B cell (primary cell): Measurements from ENCODE around the gene AURKAIP1. TPM values are rescaled to one million over a fixed set of nuclear protein-coding genes. Genes with fewer than 3 reads are reported as not detected.
"Not testable (repeated sequence)": the region's sequence is repeated elsewhere in the genome, so short reads cannot be mapped to it uniquely, and the experiment has no call there.

ENCODE experiments used
- ATAC-seq: fragments of 200-7000 bp; cut with Tn5 transposase; one replicate; pipeline ENCODE4 v1.10.0; 2021; ENCODE audit warnings: low read depth, mild to moderate bottlenecking, moderate number of reproducible peaks, moderate library complexity
- CTCF ChIA-PET: fragments of 350-600 bp; sonication (Branson Sonifier 250); formaldehyde crosslinking; loops from one replicate; lab custom pipeline; 2021; ENCODE audit warnings: antibody characterized with exemption, inconsistent platforms; lab: Charles Lee
- POLR2A ChIA-PET: fragments of 350-600 bp; sonication (Branson Sonifier 250); formaldehyde crosslinking; loops from one replicate; lab custom pipeline; 2021; ENCODE audit warnings: antibody characterized with exemption; lab: Charles Lee
- DNase-seq: peaks from one replicate; pipeline ENCODE4 v3.0.0; 2013
- H2AFZ ChIP-seq: 2 replicates; pipeline ENCODE4 v1.6.1; 2012; ENCODE audit warnings: mild to moderate bottlenecking, low read depth, low read length; ENCODE audit not compliant: insufficient read depth, poor library complexity, severe bottlenecking
- H3K27ac ChIP-seq, 2 donors: 1 replicate in 1 of 2; 2 replicates in 1 of 2; pipeline ENCODE4 v1.5.1; 2012 to 2013; ENCODE audit warnings: low read length in 2 of 2, mild to moderate bottlenecking in 2 of 2, moderate library complexity in 1 of 2
- H3K27me3 ChIP-seq, 4 experiments: fragments of 200-600 bp in 1 of 4; sonication (generic) in 1 of 4; replicated peaks in 1 of 4; 1 replicate in 2 of 4; 2 replicates in 2 of 4; pipeline versions ENCODE4 v1.6.1 to v1.7.0; 2013 to 2016; ENCODE audit warnings: low read length in 3 of 4, mild to moderate bottlenecking in 2 of 4, mixed read lengths in 1 of 4, moderate library complexity in 1 of 4; ENCODE audit not compliant: insufficient read depth in 4 of 4, control insufficient read depth in 3 of 4; ENCODE audit errors: control extremely low read depth in 1 of 4
- H3K36me3 ChIP-seq, 2 experiments: replicated peaks in 1 of 2; 1 replicate in 1 of 2; 2 replicates in 1 of 2; pipeline versions ENCODE4 v1.6.1 to v1.7.1; 2013; ENCODE audit warnings: low read length in 1 of 2; ENCODE audit not compliant: insufficient read depth in 2 of 2, control insufficient read depth in 1 of 2; ENCODE audit errors: control extremely low read depth in 1 of 2, extremely low read depth in 1 of 2
- H3K4me1 ChIP-seq, 2 donors: fragments of 200-600 bp in 1 of 2; sonication (generic) in 1 of 2; 1 replicate in 1 of 2; 2 replicates in 1 of 2; pipeline versions ENCODE4 v1.5.1 to v1.6.1; 2013 to 2017; ENCODE audit warnings: low read length in 2 of 2; ENCODE audit not compliant: control insufficient read depth in 2 of 2, insufficient read depth in 2 of 2
- H3K4me2 ChIP-seq: replicated peaks from 2 replicates; pipeline ENCODE3; 2012; ENCODE audit warnings: mild to moderate bottlenecking, low read depth, low read length; ENCODE audit not compliant: poor library complexity, severe bottlenecking
- H3K4me3 ChIP-seq, 5 experiments: fragments of 200-600 bp in 1 of 5; sonication (generic) in 1 of 5; 1 replicate in 3 of 5; 2 replicates in 2 of 5; pipeline versions ENCODE4 v1.5.1 to v1.7.0; 2011 to 2016; ENCODE audit warnings: low read length in 4 of 5, mild to moderate bottlenecking in 4 of 5, low read depth in 2 of 5, control low read depth in 1 of 5, moderate library complexity in 1 of 5; ENCODE audit not compliant: insufficient read depth in 1 of 5; ENCODE audit errors: control extremely low read depth in 1 of 5, extremely low read depth in 1 of 5
- H3K79me2 ChIP-seq: fragments of 200-600 bp; sonication (generic); one replicate; pipeline ENCODE4 v1.6.0; 2016; ENCODE audit warnings: low read length; ENCODE audit not compliant: control insufficient read depth, insufficient read depth
- H3K9ac ChIP-seq: fragments of 200-600 bp; sonication (generic); 2 replicates; pipeline ENCODE4 v1.6.1; 2017; ENCODE audit warnings: mild to moderate bottlenecking, low read length, moderate library complexity
- H3K9me3 ChIP-seq, 3 donors: one replicate each; pipeline versions ENCODE4 v1.6.1 to v1.7.1; 2013; ENCODE audit warnings: low read length in 2 of 3; ENCODE audit not compliant: control insufficient read depth in 2 of 3, insufficient read depth in 1 of 3; ENCODE audit errors: control extremely low read depth in 1 of 3
- H4K20me1 ChIP-seq: 2 replicates; pipeline ENCODE4 v1.6.0; 2012; ENCODE audit warnings: mild to moderate bottlenecking, low read length; ENCODE audit not compliant: insufficient read depth, control insufficient read depth, poor library complexity, severe bottlenecking
- H3K27ac Mint-ChIP-seq: one replicate; pipeline ENCODE4 v1.8.0; 2021; ENCODE audit warnings: mixed read lengths
- H3K27me3 Mint-ChIP-seq: one replicate; pipeline ENCODE4 v1.8.0; 2021; ENCODE audit warnings: mixed read lengths
- H3K4me1 Mint-ChIP-seq: one replicate; pipeline ENCODE4 v1.8.0; 2021; ENCODE audit warnings: mixed read lengths
- H3K4me3 Mint-ChIP-seq: one replicate; pipeline ENCODE4 v1.8.0; 2021; ENCODE audit warnings: mixed read lengths
- H3K9me3 Mint-ChIP-seq: one replicate; pipeline ENCODE4 v1.8.0; 2022; ENCODE audit warnings: mixed read lengths; ENCODE audit not compliant: insufficient read depth
- CTCF ChIP-seq: fragments of 200-600 bp; IDR thresholded peaks from one replicate; pipeline ENCODE4 v1.8.0; 2022; ENCODE audit warnings: antibody characterized with exemption, mild to moderate bottlenecking
- EZH2 ChIP-seq: IDR thresholded peaks from 2 replicates; pipeline ENCODE4 v1.6.1; 2012; ENCODE audit warnings: borderline replicate concordance, low read depth, mild to moderate bottlenecking, moderate library complexity, low read length; ENCODE audit not compliant: insufficient read depth, poor library complexity, severe bottlenecking
- WGBS: methylation state at CpG from one replicate; pipeline ENCODE4 v1.1.5; 2013; ENCODE audit warnings: missing lambda C conversion rate; ENCODE audit not compliant: insufficient coverage; 5-methylcytosine and 5-hydroxymethylcytosine counted together
- intact Hi-C: fragments of 100-400 bp; cut with micrococcal nuclease; formaldehyde crosslinking; loops from one replicate; pipeline ENCODE4 v1.10.0; 2022
- polyA plus RNA-seq: library from polyadenylated mRNA; depleted of rRNA; stranded (reverse); fragments of >200 nt; gene quantifications from 2 replicates; pipeline ENCODE4 v1.2.3, GENCODE V29; 2012
- total RNA-seq, 2 donors: library from RNA; stranded (reverse); fragments of 120-200 nt in 1 of 2; gene quantifications; 1 replicate in 1 of 2; 2 replicates in 1 of 2; pipeline versions ENCODE4 v1.2.3 to v1.2.4, GENCODE V29; 2013 to 2022

Gene AURKAIP1
- total and polyA plus RNA-seq, 2 donors (not counting 1 experiment from before 2014, with no cell fraction given) = 61.1 to 61.7 TPM

- no peaks in the 10 kb centered on the region for H3K27me3 ChIP-seq
- peaks cover 19 to 37% of the 10 kb centered on the region in 2 donors for H3K4me1 ChIP-seq
- H3K27ac Mint-ChIP-seq = no peak overlapping the region
- peaks cover 15% of the 10 kb centered on the region for H3K79me2 ChIP-seq
- peaks cover 21% of the 10 kb centered on the region for H4K20me1 ChIP-seq
- H3K9me3 Mint-ChIP-seq = no peaks in the 10 kb centered on the region
- no peak overlapping the region for H2AFZ ChIP-seq
- H3K9ac ChIP-seq = no peak overlapping the region
- peak overlapping the region; percentile 58 for H3K4me2 ChIP-seq
- POLR2A ChIA-PET = no interaction called here
- H3K27ac ChIP-seq = no peak overlapping the region
- 11% methylated on average over 11 of the region's 12 CpGs for WGBS
- peak; percentile 52 for DNase-seq
- peaks cover 11% of the 10 kb centered on the region for H3K4me1 Mint-ChIP-seq
- CTCF ChIA-PET = interaction anchor here (0.6 to 3.2 kb wide), 14 partner anchors 10 to 388 kb away, joined by 3 to 16 read pairs (median 4); partner anchors contain the start of gene CCNL2
- peaks cover 0 to 10% of the 10 kb centered on the region in 2 experiments for H3K36me3 ChIP-seq
- H3K4me3 ChIP-seq = no peak overlapping the region
- no peaks in the 10 kb centered on the region for H3K27me3 Mint-ChIP-seq
- intact Hi-C loops = no loop called here
- no peak for ATAC-seq
- no peak overlapping the region for H3K4me3 Mint-ChIP-seq
- H3K9me3 ChIP-seq = peaks cover 0 to 10% (median 0%) of the 10 kb centered on the region in 3 donors
- TF ChIP-seq CTCF (no peak), EZH2 (no peak)
Observed at GRCh38 chr1:1371364-1371745, 3.7 kb downstream of the AURKAIP1 start.

GRCh38 chr1:1370771-1371300, 4.2 kb downstream of the AURKAIP1 start:
- H3K27ac ChIP-seq = no peak overlapping the region
- Mint-ChIP-seq H3K9me3 (no peaks in the 10 kb centered on the region), H3K27me3 (no peaks in the 10 kb centered on the region), H3K4me3 (no peak overlapping the region), H3K4me1 (peaks cover 11% of the 10 kb centered on the region), H3K27ac (no peak overlapping the region)
- ChIA-PET CTCF (interaction anchor here (0.9 to 3.2 kb wide), 8 partner anchors 11 to 388 kb away, joined by 3 to 16 read pairs (median 8); partner anchors contain the start of gene CCNL2), POLR2A (no interaction called here)
- DNase-seq (no peak), ATAC-seq (no peak)
- peaks cover 15% of the 10 kb centered on the region for H3K79me2 ChIP-seq
- WGBS = 75% methylated on average over 16 of the region's 16 CpGs
- peaks cover 21% of the 10 kb centered on the region for H4K20me1 ChIP-seq
- H3K4me1 ChIP-seq = peaks cover 15 to 33% of the 10 kb centered on the region in 2 donors
- no peak overlapping the region for H3K4me3 ChIP-seq
- intact Hi-C loops = no loop called here
- H3K9ac ChIP-seq = no peak overlapping the region
- TF ChIP-seq EZH2 (no peak), CTCF (no peak)
- H2AFZ ChIP-seq = no peak overlapping the region
- no peak overlapping the region for H3K4me2 ChIP-seq
- H3K27me3 ChIP-seq = no peaks in the 10 kb centered on the region
- H3K36me3 ChIP-seq = peaks cover 0 to 10% of the 10 kb centered on the region in 2 experiments
- H3K9me3 ChIP-seq = peaks cover 0 to 15% (median 0%) of the 10 kb centered on the region in 3 donors

GRCh38 chr1:1370094-1370493, 4.9 kb downstream of the AURKAIP1 start:
- H3K27ac ChIP-seq, H3K9ac ChIP-seq, H3K4me2 ChIP-seq, H3K4me3 Mint-ChIP-seq, H2AFZ ChIP-seq, ATAC-seq, DNase-seq, H3K4me3 ChIP-seq, H3K9me3 Mint-ChIP-seq, intact Hi-C loops, H3K27me3 ChIP-seq, H3K4me1 Mint-ChIP-seq, H3K27me3 Mint-ChIP-seq, H3K27ac Mint-ChIP-seq: not testable (repeated sequence)
- POLR2A ChIA-PET = interaction anchor here (0.7 kb wide), 1 partner anchor 542 kb away, joined by 7 read pairs; no protein-coding TSS in a partner anchor
- Histone ChIP-seq H3K4me1 (peaks cover 15 to 30% of the 10 kb centered on the region in 2 donors), H3K9me3 (peaks cover 0 to 17% (median 0%) of the 10 kb centered on the region in 3 donors), H4K20me1 (peaks cover 21% of the 10 kb centered on the region), H3K79me2 (peaks cover 15% of the 10 kb centered on the region), H3K36me3 (peaks cover 0 to 10% of the 10 kb centered on the region in 2 experiments)
- CTCF ChIA-PET = interaction anchor here (1.9 to 3.0 kb wide), 2 partner anchors 18 to 29 kb away, joined by 8 to 12 read pairs; partner anchors contain the start of gene CCNL2
- WGBS = 71% methylated on average over 5 of the region's 14 CpGs
